ENCODE data around the gene ZNF33A. TPM values are rescaled to one million over a fixed set of nuclear protein-coding genes. Genes with fewer than 3 reads are reported as not detected.

ZNF33A gene
- total and polyA plus RNA-seq, 2 of the 4 experiments (the other 2 are of a cell fraction): 5.6 to 14.3 TPM

GRCh38 chr10:38070501-38070900 is 60.0 kb downstream of the ZNF33A start:
- Histone ChIP-seq H4K20me1 (ENCODE audit: insufficient read depth, low read length) (no peaks in the 10 kb centered on the region), H3K4me3 (ENCODE audit: insufficient read depth, low read depth, low read length) (no peak overlapping the region), H3K14ac (replicated peaks; ENCODE audit: low read depth, low read length) (no peak overlapping the region), H3K4me1 (ENCODE audit: control insufficient read depth, insufficient read depth, low read length) (peaks cover 1% of the 10 kb centered on the region; the same call in 1 of the 2 replicates), H3K27me3 (ENCODE audit: control insufficient read depth, insufficient read depth, low read length) (no peaks in the 10 kb centered on the region), H2BK5ac (ENCODE audit: low read depth, low read length, poor library complexity, severe bottlenecking) (no peak overlapping the region), H2AFZ (replicated peaks; ENCODE audit: low read length, poor library complexity) (no peak overlapping the region), H2BK15ac (ENCODE audit: low read depth, low read length) (no peak overlapping the region), H3K9ac (ENCODE audit: low read depth, low read length) (no peak overlapping the region), H3K56ac (ENCODE audit: extremely low read depth, insufficient read depth, low read length) (no peak overlapping the region), H4K8ac (ENCODE audit: low read depth in 2 of 2, low read length in 2 of 2) (no peak overlapping the region), H3K36me3 (ENCODE audit: control insufficient read depth, insufficient read depth, low read length) (no peaks in the 10 kb centered on the region), H3K23ac (ENCODE audit: low read depth, low read length) (no peak overlapping the region), H3K4ac (ENCODE audit: low read depth, low read length) (no peak overlapping the region), H3K4me2 (ENCODE audit: low read depth, low read length) (no peak overlapping the region), H3K79me1 (ENCODE audit: low read depth in 1 of 2, low read length in 2 of 2) (no peaks in the 10 kb centered on the region), H4K5ac (ENCODE audit: low read depth, low read length) (no peak overlapping the region), H2BK20ac (ENCODE audit: low read depth, low read length) (no peak overlapping the region), H3K9me1 (ENCODE audit: insufficient read depth, low read length) (no peaks in the 10 kb centered on the region), H3K27ac (ENCODE audit: insufficient read depth, low read length) (no peak overlapping the region), H3K18ac (ENCODE audit: low read depth, low read length) (no peak overlapping the region), H3K9me3 (ENCODE audit: control insufficient read depth, insufficient read depth, low read length) (no peaks in the 10 kb centered on the region), H2AK9ac (replicated peaks; ENCODE audit: low read depth, low read length, poor library complexity) (no peak overlapping the region), H2BK120ac (ENCODE audit: low read depth, low read length) (no peak overlapping the region), H4K91ac (ENCODE audit: insufficient read depth, low read depth, low read length) (no peak overlapping the region), H2AK5ac (ENCODE audit: low read depth, low read length) (no peak overlapping the region)
- dilution Hi-C loops (cut with HindIII; ENCODE audit: low sequenced_read_pairs, unreplicated experiment): no loop called here
- BruUV-seq (replicated peaks): no TSS peak
- ChIA-PET CTCF (no interaction called here), POLR2A (ENCODE audit: unreplicated experiment) (no interaction called here)
- DNase-seq: no peak
- intact Hi-C loops (cut with micrococcal nuclease): no loop called here
- in situ Hi-C loops (cut with MboI; ENCODE audit: low sequenced_read_pairs): no loop called here
- no peak for ATAC-seq (ENCODE audit: low read depth)
- TF ChIP-seq MAZ (IDR thresholded peaks at IDR 0.05; ENCODE audit: borderline replicate concordance, low read depth, low read length) (no peak), RFX5 (IDR thresholded peaks at IDR 0.05; ENCODE audit: low read depth, low read length) (no peak), NFE2L2 (IDR thresholded peaks at IDR 0.05; ENCODE audit: low read depth, low read length) (no peak), FOS (IDR thresholded peaks at IDR 0.05; ENCODE audit: low read depth, low read length) (no peak)
- 100% methylated on average over 2 of the region's 8 CpGs; no CpG with 5 or more reads in 1 of the 2 experiments for WGBS, 2 experiments (ENCODE audit: extremely low coverage in 2 of 2, insufficient read length in 1 of 2)

Measured in IMR-90 (cell line).